ENCODE results near the gene MRPS16. TPM values are rescaled to one million over a fixed set of nuclear protein-coding genes. Genes with fewer than 3 reads are reported as not detected.

The MRPS16 gene
- total and polyA plus RNA-seq, 2 of the 13 experiments (the other 11 are each of a cell fraction or from before 2014, with no cell fraction given), result 70.1 to 135 TPM

GRCh38 chr10:73209705-73210104 lies 42.7 kb downstream of the MRPS16 start (continued):
- TF ChIP-seq ZBTB40 (IDR thresholded peaks at IDR 0.05), result no peak
- no peak for TF ChIP-seq ZBTB40 (CRISPR knock-in tag; IDR thresholded peaks at IDR 0.05)

- Histone ChIP-seq H3K4me2 (ENCODE audit: low read depth, low read length) (no peak overlapping the region), H3K79me2 (ENCODE audit: insufficient read depth, low read length) (no peaks in the 10 kb centered on the region), H3K9me3 (ENCODE audit: low read length) (peaks cover 4% of the 10 kb centered on the region; the same call in 1 of the 2 replicates), H3K4me1 (ENCODE audit: insufficient read depth, low read length) (peaks cover 23% of the 10 kb centered on the region), H3K27ac (ENCODE audit: extremely low read length, insufficient read depth, low read length) (no peak overlapping the region), H3K9ac (ENCODE audit: insufficient read depth, low read depth, low read length) (no peak overlapping the region), H3K36me3 (replicated peaks in 1 of 2; ENCODE audit: control insufficient read depth in 1 of 2, insufficient read depth in 2 of 2, low read length in 2 of 2) (no peaks in the 10 kb centered on the region), H3K4me3 (replicated peaks in 1 of 3; ENCODE audit: insufficient read depth in 1 of 3, low read depth in 2 of 3, low read length in 3 of 3) (no peak overlapping the region), H3K27me3 (ENCODE audit: control insufficient read depth in 1 of 2, insufficient read depth in 2 of 2, low read length in 2 of 2) (no peaks in the 10 kb centered on the region), H4K20me1 (ENCODE audit: insufficient read depth, low read length) (no peaks in the 10 kb centered on the region), H2AFZ (ENCODE audit: low read length) (no peak overlapping the region)
- FAIRE-seq (no peak), ATAC-seq (no peak), DNase-seq (ENCODE audit: low spot score) (no peak)
- intact Hi-C loops (cut with micrococcal nuclease; ENCODE audit: unreplicated experiment) (no loop called here), in situ Hi-C loops (cut with HindIII; ENCODE audit: extremely low pct_ligation_motif_present, low pct_unique_long_range_greater_than_20kb) (no loop called here)
- ChIA-PET CTCF (ENCODE audit: low intra/inter-chr PET ratio, low total read pairs) (no interaction called here), POLR2A (no interaction called here)
- 97% methylated on average over 2 of the region's 2 CpGs for WGBS (ENCODE audit: low lambda C conversion rate)
- no TSS peak for BruUV-seq (replicated peaks)
- no peak for TF ChIP-seq NFRKB (IDR thresholded peaks at IDR 0.05)
- TF ChIP-seq SP1 (IDR thresholded peaks at IDR 0.05), result no peak
- TF ChIP-seq SP1 (CRISPR knock-in tag; IDR thresholded peaks at IDR 0.05), result no peak
- no peak for TF ChIP-seq NR3C1 (CRISPR knock-in tag; IDR thresholded peaks at IDR 0.05)
- TF ChIP-seq NFE2L2 (IDR thresholded peaks at IDR 0.05; ENCODE audit: low read length), result no peak
- no peak for TF ChIP-seq PAX8 (CRISPR knock-in tag; IDR thresholded peaks at IDR 0.05; ENCODE audit: borderline replicate concordance)
- TF ChIP-seq SNAPC2 (CRISPR knock-in tag; IDR thresholded peaks at IDR 0.05), result no peak
- no peak for TF ChIP-seq ZNF232 (CRISPR knock-in tag; IDR thresholded peaks at IDR 0.05; ENCODE audit: borderline replicate concordance)
- no peak for TF ChIP-seq MATR3 (CRISPR knock-in tag; IDR thresholded peaks at IDR 0.05)
- TF ChIP-seq ZBTB43 (CRISPR knock-in tag; conservative IDR thresholded peaks at IDR 0.05), result no peak
- TF ChIP-seq HMGA1 (CRISPR knock-in tag; conservative IDR thresholded peaks at IDR 0.05), result no peak
- TF ChIP-seq CAMTA2 (CRISPR knock-in tag; IDR thresholded peaks at IDR 0.05; ENCODE audit: borderline replicate concordance), result no peak
- no peak for TF ChIP-seq ZNF580 (CRISPR knock-in tag; IDR thresholded peaks at IDR 0.05; ENCODE audit: borderline replicate concordance, low read depth)
Observed at GRCh38 chr10:73207883-73208282, 44.6 kb downstream of the MRPS16 start.
